SIG-M5 treated with dmso at 0.1 percent for 504 hours (cell line): ENCODE data around the gene CPNE5.

Experiments used
- DNase-seq: peaks from one replicate; lab custom pipeline; 2025; ENCODE audit not compliant: unreplicated experiment; lab: John Stamatoyannopoulos, UW

CPNE5 gene

GRCh38 chr6:36837022-36837339 is 2.3 kb downstream of the CPNE5 start:
- no peak for DNase-seq

GRCh38 chr6:36836111-36837021 is 2.9 kb downstream of the CPNE5 start:
- DNase-seq = no peak

GRCh38 chr6:36834576-36835341 is 4.5 kb downstream of the CPNE5 start:
- DNase-seq = no peak

GRCh38 chr6:36833182-36833789 is 6.0 kb downstream of the CPNE5 start:
- no peak for DNase-seq

GRCh38 chr6:36832313-36832712 is 6.9 kb downstream of the CPNE5 start:
- DNase-seq = no peak

- no peak for DNase-seq
Observed at GRCh38 chr6:36830577-36830976, 8.7 kb downstream of the CPNE5 start.

GRCh38 chr6:36829919-36830544 is 9.2 kb downstream of the CPNE5 start:
- DNase-seq = no peak

GRCh38 chr6:36827261-36828079 is 11.8 kb downstream of the CPNE5 start:
- DNase-seq = peak; percentile 37

- no peak for DNase-seq
Observed at GRCh38 chr6:36826520-36827227, 12.6 kb downstream of the CPNE5 start.

GRCh38 chr6:36825994-36826393 is 13.2 kb downstream of the CPNE5 start:
- DNase-seq = no peak

GRCh38 chr6:36825452-36825851 is 13.8 kb downstream of the CPNE5 start:
- no peak for DNase-seq

- DNase-seq = no peak
Observed at GRCh38 chr6:36824253-36824652, 15.0 kb downstream of the CPNE5 start.

GRCh38 chr6:36823421-36824096 is 15.7 kb downstream of the CPNE5 start:
- no peak for DNase-seq

GRCh38 chr6:36822506-36823269 is 16.6 kb downstream of the CPNE5 start:
- no peak for DNase-seq

GRCh38 chr6:36821581-36822335 is 17.5 kb downstream of the CPNE5 start:
- no peak for DNase-seq

GRCh38 chr6:36820700-36821580 is 18.3 kb downstream of the CPNE5 start:
- no peak for DNase-seq

- DNase-seq = no peak
Observed at GRCh38 chr6:36818756-36819155, 20.5 kb downstream of the CPNE5 start.
